HS-27A (cell line): ENCODE measurements around the gene FXN.
"Not testable (repeated sequence)": the region's sequence is repeated elsewhere in the genome, so short reads cannot be mapped to it uniquely, and the experiment has no call there.

ENCODE experiments used
- DNase-seq: peaks from one replicate; pipeline ENCODE4 v3.0.0-alpha.2; 2012; ENCODE audit warnings: low read depth, missing footprints

Gene FXN

DNA sequence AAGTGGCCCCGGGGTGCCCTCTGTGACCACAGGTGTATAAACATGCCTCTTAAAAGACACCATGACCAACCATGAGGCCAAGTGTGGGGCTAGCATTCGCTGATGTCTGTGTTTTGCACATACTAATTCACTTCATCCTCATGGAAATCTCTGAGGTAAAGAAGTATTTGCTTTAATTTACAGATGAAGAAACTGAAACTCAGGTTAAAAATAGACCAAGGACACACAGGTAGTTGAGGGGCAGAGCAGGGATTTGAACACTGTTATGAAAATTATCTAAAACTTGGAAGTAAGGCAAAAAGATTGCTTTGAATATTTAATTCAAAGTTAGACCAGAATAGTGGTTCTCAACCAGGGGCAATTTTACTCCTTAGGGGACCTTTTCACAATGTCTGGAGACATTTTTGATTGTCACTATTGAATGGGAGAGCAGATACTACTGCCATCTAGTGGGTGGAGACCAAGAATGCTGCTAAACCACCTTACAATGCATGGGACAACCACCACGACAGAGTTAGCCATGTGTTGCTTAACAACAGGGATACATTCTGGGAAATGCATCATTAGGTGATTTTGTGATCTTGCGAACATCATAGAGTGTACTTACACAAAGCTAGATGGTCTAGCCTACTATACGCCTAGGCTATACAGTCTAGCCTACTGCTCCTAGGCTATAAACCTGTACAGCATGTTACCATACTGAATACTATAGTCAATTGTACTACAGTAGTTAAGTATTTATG lies 8.0 kb upstream of the FXN start:
- no peak for DNase-seq

DNA sequence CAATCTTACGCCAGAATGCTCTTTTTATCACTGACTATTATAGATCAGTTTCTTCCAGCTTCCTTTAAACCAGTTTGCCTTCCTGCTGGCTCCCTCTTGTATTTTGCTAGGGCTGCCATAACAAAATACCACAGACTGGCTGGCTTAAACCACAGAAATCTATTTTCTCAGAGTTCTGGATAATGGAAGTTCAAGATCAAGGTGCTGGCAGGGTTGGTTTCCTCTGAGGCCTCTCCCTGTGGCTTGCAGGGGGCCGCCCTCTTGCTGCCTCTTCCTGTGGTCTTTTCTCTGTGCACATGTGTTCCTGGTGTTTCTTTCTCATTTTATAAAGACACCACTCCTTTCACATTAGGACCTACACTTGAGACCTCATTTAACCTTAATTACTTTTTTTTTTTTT lies 6.8 kb upstream of the FXN start:
- DNase-seq: no peak

DNA sequence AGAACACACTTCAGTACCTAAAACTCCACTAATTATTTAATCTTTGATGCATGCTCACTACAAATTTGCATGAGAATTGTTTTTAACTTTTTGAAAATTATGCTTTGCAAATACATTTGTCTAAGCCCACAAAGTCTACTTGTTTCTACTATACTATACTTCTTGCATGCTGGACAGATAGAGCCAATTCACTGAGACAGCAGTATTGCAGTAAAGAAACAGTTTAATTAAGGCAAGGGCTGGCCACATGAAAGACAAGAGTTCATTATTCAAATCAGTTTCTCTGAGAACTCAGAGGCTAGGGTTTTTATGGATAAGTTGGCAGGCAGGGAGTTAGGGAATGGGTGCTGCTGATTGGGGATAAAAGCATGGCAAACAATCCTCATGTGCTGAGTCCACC lies 6.0 kb upstream of the FXN start:
- DNase-seq: no peak

DNA sequence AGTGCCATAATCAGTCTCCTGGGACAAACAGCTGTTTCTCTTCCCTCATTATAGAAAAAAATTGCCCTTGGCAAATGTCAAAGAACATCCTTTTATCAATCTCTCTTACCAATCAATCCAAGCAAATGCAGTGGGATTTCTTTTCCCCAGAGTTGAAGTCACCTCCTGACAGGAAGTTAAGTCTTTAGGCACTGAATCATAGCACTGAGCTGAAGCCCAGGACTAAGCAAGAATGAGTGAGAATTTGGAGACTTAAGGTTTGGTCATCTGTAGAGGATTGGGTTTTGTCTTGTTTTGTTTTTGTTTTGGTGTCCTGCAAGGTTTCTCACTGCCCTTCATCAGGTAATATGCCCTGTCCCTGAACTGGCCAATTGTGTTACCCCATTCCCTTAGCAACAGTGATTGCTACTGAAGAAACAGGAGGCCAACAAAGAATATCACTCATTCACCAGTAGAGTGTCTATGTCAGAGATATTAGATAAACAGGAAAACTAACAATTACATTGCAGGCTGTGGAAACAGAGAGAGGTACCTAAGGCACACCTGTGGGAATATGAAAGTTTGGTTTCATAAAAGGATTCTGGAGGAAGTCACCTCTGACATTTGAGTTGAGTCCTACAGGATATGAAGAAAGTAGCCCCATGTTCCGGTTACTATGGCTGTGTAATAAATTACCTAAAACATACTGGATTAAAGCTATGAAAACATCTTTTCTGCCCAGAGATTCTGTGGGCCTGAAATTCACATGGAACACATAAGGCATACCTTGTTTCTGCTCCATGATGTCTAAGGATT lies 4.5 kb upstream of the FXN start:
- DNase-seq: no peak

DNA sequence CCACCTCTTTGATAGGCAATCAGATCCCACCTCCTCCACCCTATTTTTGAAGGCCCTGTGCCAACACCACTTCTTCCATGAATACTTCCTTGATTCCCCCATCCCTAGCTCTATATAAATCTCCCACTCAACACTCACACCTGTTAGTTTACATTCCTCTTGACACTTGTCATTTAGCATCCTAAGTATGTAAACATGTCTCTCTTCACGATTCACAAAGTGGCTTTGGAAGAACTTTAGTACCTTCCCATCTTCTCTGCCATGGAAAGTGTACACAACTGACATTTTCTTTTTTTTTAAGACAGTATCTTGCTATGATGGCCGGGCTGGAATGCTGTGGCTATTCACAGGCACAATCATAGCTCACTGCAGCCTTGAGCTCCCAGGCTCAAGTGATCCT lies 1.5 kb upstream of the FXN start:
- DNase-seq: no peak

DNA sequence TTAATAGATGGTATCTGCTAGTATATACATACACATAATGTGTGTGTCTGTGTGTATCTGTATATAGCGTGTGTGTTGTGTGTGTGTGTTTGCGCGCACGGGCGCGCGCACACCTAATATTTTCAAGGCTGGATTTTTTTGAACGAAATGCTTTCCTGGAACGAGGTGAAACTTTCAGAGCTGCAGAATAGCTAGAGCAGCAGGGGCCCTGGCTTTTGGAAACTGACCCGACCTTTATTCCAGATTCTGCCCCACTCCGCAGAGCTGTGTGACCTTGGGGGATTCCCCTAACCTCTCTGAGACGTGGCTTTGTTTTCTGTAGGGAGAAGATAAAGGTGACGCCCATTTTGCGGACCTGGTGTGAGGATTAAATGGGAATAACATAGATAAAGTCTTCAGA lies 757 bp downstream of the FXN start:
- DNase-seq: no peak

DNA sequence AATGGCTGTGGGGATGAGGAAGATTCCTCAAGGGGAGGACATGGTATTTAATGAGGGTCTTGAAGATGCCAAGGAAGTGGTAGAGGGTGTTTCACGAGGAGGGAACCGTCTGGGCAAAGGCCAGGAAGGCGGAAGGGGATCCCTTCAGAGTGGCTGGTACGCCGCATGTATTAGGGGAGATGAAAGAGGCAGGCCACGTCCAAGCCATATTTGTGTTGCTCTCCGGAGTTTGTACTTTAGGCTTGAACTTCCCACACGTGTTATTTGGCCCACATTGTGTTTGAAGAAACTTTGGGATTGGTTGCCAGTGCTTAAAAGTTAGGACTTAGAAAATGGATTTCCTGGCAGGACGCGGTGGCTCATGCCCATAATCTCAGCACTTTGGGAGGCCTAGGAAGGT lies 1.2 kb downstream of the FXN start:
- no peak for DNase-seq

DNA sequence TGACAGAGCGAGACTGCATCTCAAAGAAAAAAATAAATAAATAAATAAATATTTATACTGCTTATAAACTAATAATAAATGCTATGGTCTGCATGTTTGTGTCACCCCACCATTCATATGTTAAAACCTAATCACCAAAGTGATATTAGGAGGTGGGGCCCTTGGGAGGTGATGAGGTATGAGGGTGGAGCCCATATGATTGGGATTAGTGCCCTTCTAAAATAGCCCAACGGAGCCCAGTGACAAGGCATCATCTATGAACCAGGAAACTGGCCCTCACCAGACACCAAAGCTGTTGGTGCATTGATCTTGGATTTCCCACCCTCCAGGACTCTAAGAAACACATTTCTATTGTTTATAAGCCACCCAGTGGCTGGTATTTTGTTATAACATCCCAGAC lies 5.1 kb downstream of the FXN start:
- DNase-seq: no peak

DNA sequence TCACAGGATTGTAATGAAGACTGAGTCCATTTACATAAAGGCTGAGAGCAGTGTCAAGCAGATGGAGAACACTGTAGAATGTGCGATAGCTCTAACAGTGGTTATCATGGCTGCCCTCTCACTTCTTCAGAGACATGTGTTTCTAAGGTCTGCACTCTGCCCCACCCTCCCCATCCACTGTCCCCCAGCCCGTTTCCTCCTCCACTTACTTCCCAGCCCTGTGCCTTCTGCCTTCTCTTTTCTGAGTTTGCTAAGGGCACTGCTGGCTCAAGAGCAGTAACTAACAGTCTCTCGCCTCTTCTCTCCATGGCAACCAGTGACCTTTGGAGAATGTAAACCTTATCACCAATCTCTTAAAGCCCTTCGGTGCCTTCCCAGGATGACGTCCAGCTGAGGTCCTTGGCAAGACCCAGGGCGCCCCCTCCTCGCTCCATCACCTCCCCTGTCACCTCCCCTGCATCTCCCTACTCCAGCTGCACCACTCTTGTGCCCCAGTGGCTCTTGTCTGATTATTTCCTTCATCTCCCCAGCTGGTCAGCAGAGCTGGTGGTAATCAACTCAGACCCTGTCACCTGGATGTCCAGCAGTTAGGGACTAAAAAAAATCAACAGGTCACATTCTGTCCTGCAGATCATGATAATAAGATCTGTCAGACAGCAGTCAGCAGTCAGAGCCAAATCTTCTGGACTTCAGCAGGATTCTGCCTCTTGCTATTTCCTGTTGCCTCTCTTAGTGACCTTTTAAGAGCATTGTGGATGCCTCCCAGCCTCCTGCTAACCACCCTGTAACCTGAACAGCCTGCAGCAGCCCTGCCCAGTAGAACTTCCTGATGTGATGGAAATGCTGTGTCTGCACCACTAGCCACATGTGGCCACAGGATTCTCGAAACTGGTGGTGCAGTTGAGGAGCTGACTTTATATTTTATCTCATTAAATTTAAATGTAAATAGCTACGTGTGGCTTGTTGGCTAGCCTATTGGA lies 9.0 kb downstream of the FXN start:
- DNase-seq: no peak

DNA sequence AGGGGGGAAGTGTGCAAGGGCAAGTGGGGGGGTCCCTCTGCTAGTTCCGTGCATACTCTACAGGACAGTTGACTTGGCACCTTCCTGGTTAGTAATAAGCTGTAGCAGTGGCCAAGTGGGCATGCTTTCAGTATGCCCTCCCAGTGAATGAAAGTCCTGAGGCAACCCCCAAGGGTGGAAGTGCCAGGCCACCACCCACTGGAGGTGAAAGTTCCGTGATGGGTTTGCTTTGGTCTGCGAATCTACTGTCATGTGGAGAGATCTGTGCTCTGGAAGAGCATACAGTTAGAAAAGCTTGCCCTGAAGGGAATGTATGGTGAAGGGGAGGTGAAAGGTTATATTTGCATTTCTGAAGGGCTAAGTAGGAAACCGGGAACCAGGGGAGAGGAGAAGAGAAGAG lies 10.3 kb downstream of the FXN start:
- DNase-seq: no peak

DNA sequence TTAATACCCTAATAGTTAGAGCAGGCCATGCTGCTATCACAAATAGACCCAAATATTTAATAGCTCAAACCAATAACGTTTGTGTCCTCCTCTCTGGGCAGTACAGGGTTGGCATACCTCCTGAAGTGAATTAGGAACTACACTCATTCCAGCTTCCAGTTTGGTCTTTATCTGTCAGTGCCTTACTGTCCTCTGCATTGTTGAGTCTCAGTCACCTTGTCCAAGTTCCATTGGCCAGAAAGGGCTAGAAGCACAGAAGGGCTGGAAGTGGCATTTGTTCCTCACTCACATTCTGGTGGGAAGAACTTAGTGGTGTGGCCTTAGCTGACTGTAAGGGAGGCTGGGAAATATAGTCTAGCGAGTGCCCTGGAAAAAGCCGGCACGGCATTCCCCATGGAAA lies 11.2 kb downstream of the FXN start:
- no peak for DNase-seq

DNA sequence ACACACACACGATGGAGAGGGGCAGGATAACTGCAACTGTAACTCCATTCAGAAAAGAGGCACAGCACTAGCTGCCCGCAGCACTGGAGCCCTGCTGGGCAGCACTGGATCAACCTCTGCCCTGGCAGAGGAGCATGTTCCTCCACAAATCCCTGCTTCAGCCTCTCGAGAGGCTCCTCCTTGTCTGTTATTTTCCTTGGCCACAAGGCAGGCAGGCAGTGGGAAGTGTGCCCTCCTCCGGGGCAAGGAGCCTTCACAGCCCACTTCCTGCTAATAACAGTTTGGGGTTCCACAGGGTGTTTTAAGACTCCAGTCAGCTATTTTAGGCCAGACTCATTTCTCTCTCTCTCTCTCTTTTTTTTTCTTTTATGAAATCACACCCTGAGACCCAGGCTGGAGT lies 11.8 kb downstream of the FXN start:
- DNase-seq: no peak

DNA sequence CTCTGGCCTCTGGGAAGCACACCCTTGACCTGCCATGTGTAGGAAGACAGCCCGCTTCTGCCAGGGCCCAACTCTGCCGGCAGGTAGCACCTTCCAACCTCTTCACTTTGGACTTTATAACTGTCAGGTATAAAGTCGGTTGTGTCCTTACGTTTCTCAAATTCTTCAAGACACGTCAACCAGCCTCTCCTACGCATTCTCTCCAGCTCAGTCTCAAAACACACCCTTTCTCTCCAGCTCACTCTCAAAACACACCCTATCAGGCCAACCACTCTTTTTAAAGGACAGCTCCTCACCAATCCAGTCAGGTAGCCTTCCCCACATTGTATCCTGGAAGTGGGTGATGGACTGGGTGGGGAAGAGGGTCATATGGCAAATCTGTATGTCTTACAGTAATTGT lies 13.5 kb downstream of the FXN start:
- DNase-seq: no peak

DNA sequence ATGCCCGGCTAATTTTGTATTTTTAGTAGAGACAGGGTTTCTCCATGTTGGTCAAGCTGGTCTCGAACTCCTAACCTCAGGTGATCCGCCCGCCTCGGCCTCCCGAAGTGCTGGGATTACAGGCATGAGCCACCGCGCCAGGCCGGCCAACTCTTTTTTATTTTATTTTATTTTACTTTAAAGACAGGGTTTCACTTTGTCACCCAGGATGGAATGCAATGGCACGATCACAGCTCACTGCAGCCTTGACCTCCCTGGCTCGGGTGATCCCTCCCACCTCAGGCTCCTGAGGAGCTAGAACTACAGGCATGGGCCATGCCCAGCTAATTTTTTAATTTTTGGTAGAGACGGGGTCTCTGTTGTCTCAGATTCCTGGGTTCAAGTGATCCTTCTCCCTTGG lies 15.4 kb downstream of the FXN start:
- DNase-seq: not testable (repeated sequence)

DNA sequence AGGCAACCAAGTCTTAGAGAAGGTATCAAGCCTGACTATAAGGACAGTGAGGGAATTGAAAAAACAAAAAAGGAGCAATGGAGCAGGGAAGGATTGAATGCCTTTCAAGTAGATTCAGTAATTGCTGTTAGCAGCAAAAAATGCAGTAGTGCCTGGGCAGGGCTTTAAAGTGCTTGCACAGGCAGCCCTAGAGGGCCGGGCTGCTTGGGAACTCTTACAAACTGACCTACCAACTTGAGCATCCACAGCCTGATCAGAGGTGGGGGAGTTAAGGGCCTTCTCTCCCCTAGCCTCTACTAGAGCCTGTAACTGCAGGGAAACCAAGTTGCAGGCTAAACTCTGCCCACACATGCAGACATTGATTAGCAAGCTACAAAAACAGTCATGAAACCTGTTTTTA lies 19.4 kb downstream of the FXN start:
- no peak for DNase-seq

DNA sequence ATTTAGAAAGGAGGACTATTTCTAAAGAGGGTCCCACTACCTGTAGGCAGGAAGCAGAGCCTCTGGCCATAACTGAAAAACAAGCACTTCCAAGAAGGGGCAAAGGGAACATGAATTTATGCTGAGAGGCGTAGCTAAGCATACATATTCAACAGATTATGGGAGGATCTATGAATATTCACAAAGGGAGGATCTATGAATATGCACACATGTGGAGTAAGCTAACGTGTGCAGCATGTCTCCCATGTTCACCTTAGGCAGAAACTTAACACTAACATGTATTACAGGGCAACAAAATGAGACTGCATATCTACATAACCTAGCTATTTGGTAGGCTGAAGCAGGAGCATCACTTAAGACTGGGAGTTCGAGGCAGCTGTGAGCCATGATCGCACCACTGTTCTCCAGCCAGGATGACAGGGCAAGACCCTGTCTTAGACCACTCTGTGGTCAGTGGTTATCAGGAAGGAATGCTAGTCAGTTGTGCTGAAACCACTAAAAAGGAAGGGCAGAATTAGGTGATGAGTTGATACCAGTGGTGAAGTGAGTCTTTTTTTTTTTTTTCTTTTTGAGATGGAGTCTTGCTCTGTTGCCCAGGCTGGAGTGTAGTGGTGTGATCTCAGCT lies 20.8 kb downstream of the FXN start:
- no peak for DNase-seq

DNA sequence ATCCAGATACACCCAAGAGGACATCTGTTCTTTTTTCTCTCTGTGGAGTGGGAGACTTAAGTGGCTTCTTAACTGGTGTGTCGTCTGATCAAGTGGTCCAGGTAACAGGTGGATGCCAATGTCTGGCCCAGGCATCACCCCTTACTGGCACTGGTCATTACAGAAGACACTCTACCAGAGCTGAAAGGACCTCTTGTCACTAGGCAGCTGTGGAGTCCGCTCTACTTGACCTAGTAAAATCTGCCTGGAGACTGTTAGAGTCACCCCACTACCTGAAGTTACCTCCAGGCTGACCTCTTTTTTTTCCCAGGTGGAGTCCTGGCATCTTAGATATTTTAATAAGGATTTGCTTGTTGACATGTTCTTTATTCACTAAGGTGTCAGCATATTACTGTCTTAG lies 22.5 kb downstream of the FXN start:
- DNase-seq: no peak

DNA sequence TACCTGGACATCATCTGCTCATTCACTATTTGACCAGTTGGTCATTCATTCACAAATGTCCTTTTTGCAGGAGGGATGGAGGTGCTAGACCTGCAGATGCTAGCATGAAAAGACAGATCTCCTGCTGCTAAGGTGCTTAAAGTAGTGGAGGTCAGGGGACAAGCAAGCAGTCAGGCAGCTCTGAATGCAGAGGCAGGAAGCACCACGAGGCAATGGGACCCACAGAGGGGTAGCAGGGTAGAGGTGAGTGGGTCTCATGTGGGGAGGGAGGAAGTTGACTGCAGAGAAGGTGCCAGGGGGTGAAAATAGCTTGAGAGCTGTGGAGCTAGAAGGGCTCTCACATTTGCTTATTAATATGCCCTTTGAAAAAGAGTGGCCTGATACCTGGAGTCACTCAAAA lies 25.2 kb downstream of the FXN start:
- no peak for DNase-seq

DNA sequence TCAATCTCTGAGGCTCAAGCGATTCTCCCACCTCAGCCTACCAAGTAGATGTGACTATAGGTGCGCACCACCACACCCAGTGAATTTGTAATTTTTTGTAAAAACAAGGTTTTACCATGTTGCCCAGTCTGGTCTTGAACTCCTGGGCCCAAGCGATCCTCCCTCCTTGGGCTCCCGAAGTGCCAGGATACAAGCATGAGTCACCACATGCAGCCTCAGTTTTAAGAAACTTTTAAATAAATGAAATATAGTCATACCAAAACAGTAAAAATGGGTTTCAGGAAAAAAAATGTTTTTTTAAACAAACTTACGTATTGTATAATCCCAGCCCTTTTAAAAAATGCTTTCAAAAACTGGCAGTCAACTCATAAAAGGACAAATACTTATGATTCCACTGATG lies 26.6 kb downstream of the FXN start:
- DNase-seq: no peak

DNA sequence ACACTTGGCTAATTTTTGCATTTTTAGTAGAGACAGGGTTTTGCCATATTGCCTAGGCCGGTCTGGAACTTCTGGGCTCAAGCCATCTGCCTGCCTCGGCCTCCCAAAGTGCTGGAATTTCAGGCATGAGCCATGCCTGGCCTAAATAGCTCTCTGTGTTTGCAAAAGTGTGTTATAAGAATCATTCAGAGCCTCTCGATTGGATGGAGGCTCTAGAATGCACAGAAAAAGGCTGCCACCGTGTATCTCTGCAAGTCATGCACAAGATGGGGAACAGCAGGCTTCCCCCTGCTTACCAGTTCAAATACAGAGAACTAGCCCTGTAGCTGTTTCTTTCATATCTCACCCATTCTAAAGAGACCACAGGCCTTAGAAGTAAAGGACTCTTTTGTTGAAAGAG lies 28.3 kb downstream of the FXN start:
- no peak for DNase-seq

DNA sequence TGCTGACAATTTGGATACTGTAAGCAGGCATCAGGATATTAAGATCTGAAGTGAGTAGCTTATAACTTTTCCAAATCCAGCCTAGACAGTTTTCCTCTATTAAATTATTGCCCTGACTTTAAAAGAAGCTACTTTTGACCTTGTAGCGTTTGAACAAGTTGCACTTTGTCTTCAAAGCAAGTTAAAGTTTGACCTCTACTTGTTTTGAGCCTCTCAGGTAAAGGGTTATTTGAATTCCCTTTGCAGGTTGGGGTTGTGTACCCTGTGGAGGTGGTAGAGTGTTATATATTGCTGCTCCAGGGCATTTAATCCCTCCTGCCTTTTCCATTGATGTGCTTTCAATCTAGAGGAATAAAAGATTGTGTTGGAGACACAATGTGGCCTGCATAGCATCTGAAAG lies 30.1 kb downstream of the FXN start:
- no peak for DNase-seq

DNA sequence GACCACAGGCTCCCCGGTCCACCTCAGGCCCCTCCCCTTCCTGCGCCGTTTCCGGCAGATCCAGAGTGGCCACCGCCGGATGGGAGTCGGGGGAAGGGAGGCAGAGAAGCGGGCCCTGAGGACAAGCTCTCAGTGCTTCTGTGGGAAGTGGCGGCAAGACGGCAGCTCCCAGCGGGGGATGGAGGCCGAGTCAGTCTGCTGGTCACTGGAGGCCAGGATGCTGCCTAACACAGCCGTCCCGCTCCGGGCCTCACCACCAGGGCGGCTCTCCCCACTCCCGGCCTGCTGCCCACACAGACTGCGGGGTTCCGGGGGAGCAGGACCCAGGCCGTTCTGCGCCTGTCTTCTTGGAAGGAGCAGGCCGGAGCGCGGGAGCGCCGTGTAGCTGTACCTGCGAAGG lies 31.4 kb downstream of the FXN start:
- DNase-seq: no peak
